HG03103 (cell line): ENCODE results near the gene CDK12.
"Not testable (repeated sequence)": the region's sequence is repeated elsewhere in the genome, so short reads cannot be mapped to it uniquely, and the experiment has no call there.

Experiments used
- ATAC-seq: cut with Tn5 transposase; IDR thresholded peaks from one replicate; pipeline ENCODE4 v1.9.1; 2021; ENCODE audit warnings: low read depth; ENCODE audit not compliant: unreplicated experiment

Gene CDK12

GRCh38 chr17:39487946-39488345, 26.7 kb downstream of the CDK12 start:
- ATAC-seq, result no peak

- not testable (repeated sequence) for ATAC-seq
Observed at GRCh38 chr17:39496921-39497320, 35.6 kb downstream of the CDK12 start.

GRCh38 chr17:39507511-39507910, 46.2 kb downstream of the CDK12 start:
- ATAC-seq, result no peak

GRCh38 chr17:39508987-39509386, 47.7 kb downstream of the CDK12 start:
- no peak for ATAC-seq

- ATAC-seq, result no peak
Observed at GRCh38 chr17:39513309-39513708, 52.0 kb downstream of the CDK12 start.

GRCh38 chr17:39513915-39514314, 52.6 kb downstream of the CDK12 start:
- ATAC-seq, result no peak

- no peak for ATAC-seq
Observed at GRCh38 chr17:39517224-39517623, 55.9 kb downstream of the CDK12 start.

- ATAC-seq, result no peak
Observed at GRCh38 chr17:39525801-39526506, 64.7 kb downstream of the CDK12 start.

GRCh38 chr17:39527220-39527813, 66.0 kb downstream of the CDK12 start:
- ATAC-seq, result no peak

- ATAC-seq, result no peak
Observed at GRCh38 chr17:39529455-39529854, 68.2 kb downstream of the CDK12 start.

- ATAC-seq, result no peak
Observed at GRCh38 chr17:39530513-39530912, 69.2 kb downstream of the CDK12 start.

GRCh38 chr17:39531252-39531651, 70.0 kb downstream of the CDK12 start:
- ATAC-seq, result no peak

GRCh38 chr17:39533891-39534290, 72.6 kb downstream of the CDK12 start:
- ATAC-seq, result no peak

- ATAC-seq, result no peak
Observed at GRCh38 chr17:39534768-39535405, 73.6 kb downstream of the CDK12 start.

- ATAC-seq, result no peak
Observed at GRCh38 chr17:39536468-39536867, 75.2 kb downstream of the CDK12 start.

GRCh38 chr17:39537364-39537763, 76.1 kb downstream of the CDK12 start:
- ATAC-seq, result not testable (repeated sequence)

GRCh38 chr17:39538866-39539265, 77.6 kb downstream of the CDK12 start:
- no peak for ATAC-seq

- ATAC-seq, result no peak
Observed at GRCh38 chr17:39540611-39541010, 79.3 kb downstream of the CDK12 start.

GRCh38 chr17:39541652-39542051, 80.4 kb downstream of the CDK12 start:
- no peak for ATAC-seq

- ATAC-seq, result no peak
Observed at GRCh38 chr17:39543176-39543575, 81.9 kb downstream of the CDK12 start.

GRCh38 chr17:39543664-39544063, 82.4 kb downstream of the CDK12 start:
- ATAC-seq, result no peak

GRCh38 chr17:39544361-39544760, 83.1 kb downstream of the CDK12 start:
- ATAC-seq, result not testable (repeated sequence)
